HG03064 (cell line): ENCODE measurements around the gene KHSRP.
"Not testable (repeated sequence)": the region's sequence is repeated elsewhere in the genome, so short reads cannot be mapped to it uniquely, and the experiment has no call there.

Experiments used
- ATAC-seq: cut with Tn5 transposase; IDR thresholded peaks from one replicate; pipeline ENCODE4 v1.9.1; 2021; ENCODE audit warnings: low read depth; ENCODE audit not compliant: unreplicated experiment

The KHSRP gene

GRCh38 chr19:6418562-6418932 is 6.1 kb downstream of the KHSRP start:
- no peak for ATAC-seq

DNA sequence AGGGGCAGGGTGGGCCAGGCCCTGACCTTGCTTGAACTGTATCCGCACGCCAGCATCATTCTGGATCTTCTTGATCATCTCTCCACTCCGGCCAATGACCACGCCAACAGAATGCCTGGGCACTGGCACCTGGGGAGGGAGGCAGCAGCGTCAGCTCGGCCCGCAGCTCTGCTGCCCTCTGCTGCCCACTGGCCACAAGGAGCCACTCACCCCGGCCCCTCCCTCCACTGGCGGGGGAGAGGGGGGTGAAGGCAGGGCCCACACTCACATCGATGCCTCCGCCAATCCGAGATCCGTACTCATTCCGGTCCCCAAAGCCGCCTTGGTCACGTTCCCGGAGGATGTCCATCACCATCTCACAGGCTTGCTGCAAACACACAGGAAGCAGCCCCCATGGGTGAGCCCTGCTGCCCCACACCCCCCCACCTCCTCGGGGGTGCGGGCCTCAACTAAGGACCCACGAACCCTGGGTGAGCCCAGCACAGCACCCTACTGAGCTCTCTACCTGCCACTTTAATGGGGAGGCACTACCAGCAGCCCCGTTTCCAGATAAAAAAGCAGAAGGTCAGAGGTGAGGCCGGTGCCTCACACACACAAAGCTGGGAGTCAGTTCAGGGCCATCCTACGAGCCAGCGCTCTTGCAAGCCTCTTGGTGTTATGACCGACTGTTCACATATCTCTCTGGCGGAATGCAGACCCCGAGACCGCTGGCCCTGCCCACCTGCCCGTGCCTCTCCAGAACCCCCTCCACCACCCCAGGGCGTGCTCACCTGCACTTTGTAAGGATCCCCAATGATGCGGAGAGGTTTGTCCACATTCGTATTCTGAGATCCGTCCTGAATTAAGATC is 6.7 kb downstream of the KHSRP start:
- ATAC-seq = no peak

- ATAC-seq = no peak
These were observed 7.8 kb downstream of the KHSRP start for GRCh38 chr19:6416658-6417405.

GRCh38 chr19:6415591-6416190 is 8.9 kb downstream of the KHSRP start:
- ATAC-seq = no peak

- ATAC-seq = no peak
These were observed 9.6 kb downstream of the KHSRP start for GRCh38 chr19:6414793-6415590.

DNA sequence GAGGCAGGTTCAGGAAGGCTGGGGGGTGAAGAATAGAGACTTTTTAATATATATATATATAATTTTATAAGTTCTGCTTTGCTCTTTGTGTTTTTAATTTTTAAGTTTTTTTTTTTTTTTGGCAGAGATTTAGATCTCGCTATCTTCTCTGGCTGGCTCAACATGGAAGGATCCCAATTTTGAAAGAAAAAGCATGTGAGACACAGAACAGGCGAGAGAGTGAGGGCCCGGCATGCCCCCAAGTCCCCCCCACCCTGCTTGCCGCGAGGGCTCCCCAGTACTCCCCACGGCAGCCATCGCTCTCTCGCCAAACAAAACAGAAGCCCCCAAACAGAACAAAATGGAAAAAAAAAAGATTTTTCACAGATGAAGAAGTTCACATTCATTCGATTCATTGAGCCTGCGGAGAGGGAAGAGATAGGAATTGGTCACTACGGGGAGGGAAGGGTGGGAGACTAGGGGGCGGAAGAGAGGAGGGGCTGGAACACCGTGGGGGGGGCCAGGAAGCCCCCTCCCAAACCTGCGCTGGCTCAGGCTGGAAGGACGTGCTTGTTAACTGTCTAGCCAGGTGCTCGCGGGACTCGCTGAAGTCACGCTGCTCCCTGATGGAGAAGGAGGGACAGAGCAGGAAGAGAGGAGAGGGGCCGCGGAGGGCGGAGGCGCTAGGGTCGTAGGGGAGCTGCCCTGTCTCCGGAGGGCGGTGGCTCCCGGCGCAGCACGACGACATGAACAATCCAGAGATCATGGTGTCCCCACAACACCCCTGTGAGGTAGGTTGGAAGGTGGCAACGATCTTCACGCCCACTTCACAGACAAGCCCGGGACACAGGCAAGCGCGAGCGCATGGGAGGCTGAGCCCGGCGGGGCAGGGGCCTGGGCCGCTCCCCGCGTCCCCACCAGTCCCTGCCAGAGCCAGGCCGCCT is 10.6 kb downstream of the KHSRP start:
- no peak for ATAC-seq

GRCh38 chr19:6413291-6413690 is 11.3 kb downstream of the KHSRP start:
- ATAC-seq = no peak

- ATAC-seq = no peak
These were observed 12.0 kb downstream of the KHSRP start for GRCh38 chr19:6412447-6413091.

- ATAC-seq = no peak
These were observed 12.6 kb downstream of the KHSRP start for GRCh38 chr19:6412061-6412446.

DNA sequence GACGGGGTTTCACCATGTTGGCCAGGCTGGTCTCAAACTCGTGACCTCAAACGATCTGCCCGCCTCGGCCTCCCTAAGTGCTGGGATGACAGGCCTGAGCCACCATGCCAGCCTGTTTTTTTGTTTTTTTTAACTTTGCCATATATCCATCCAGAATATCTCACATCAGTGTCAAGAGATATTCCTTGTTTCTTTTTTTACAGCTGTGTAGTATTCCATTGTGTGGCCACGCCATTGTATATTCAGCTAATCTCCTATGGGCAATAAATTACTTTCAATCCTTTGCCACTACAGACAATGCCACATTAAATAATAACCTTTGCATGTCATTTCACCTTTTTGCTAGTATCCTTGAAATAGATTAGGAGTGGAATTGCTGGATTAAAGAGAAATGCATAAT is 15.3 kb downstream of the KHSRP start:
- ATAC-seq = no peak

DNA sequence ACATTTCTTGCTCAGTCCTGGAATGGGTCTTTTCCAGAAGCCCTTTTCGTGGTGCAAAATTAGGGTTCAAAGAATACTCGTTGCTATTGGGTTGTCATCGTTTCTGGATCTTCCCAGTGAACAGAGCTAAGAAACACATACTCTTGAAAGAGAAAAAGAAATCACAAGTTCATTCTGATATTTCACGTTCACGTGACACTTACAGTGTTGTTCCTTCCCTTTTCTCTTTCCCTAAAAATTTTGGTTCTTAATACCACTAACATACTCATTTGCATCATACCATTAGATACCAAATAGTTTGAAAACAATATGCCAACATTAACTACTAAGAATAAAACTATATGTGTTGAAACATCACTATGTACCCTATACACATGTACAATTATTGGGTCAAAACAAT is 18.2 kb downstream of the KHSRP start:
- no peak for ATAC-seq

- ATAC-seq = no peak
These were observed 21.6 kb downstream of the KHSRP start for GRCh38 chr19:6402837-6403608.

DNA sequence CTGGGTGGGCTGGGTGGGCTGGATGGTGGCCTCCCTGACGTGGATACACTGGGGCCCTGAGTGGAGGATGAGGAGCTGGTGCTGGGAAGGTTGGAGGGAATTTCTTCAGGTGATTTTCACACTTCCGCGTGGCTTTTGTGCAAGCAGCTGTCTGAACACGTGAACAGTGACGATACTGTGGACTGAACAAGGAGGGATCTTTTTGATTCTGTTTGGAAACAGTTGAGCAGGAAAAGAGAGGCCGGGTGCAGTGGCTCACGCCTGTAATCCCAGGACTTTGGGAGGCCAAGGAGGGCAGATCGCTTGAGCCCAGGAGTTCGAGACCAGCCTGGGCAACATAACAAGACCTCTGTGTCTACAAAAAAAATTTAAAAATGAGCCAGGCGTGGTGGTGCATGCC is 22.6 kb downstream of the KHSRP start:
- ATAC-seq = no peak

- not testable (repeated sequence) for ATAC-seq
These were observed 24.3 kb downstream of the KHSRP start for GRCh38 chr19:6400062-6400944.

DNA sequence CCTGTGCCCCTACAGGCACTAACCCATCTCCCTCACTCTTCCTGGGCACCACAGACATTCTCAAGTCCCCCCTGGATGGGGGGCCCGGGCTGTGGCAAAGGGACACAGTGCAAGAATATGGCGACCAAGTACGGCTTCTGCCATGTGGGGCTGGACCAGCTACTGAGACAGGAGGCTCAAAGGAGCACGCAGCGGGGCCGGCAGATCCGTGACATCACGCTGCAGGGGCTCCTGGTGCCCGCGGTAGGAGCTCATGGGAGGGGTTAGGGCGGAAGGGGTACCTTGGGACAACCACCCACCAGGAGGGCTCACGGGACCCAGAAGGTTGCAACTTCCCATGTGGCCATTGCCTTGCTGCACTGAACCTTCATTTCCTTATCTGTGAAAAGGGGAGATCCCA is 28.3 kb downstream of the KHSRP start:
- ATAC-seq = no peak

DNA sequence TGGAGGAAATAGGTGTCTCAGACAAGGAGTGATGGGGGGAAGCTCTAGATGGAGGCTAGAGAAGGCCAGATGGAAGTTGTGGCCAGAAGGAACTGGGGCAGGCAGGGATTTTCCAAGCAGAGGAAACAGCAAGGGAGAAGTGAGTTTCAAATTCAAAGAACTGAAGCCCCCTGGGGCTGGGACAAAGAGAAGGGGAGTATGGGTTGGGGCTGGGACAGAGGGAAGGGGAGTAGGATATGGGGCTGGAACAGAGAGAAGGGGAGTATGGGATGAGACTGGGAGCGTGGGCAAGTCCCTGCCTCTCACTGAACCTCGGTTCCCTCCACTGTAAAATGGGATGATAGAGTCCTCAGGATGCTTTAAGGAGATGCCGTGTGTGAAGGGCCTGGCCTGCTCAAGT is 29.8 kb downstream of the KHSRP start:
- no peak for ATAC-seq

GRCh38 chr19:6393983-6394412 is 30.6 kb downstream of the KHSRP start:
- no peak for ATAC-seq
